WTC11 (cell line): Measurements from ENCODE around the gene ZNF593OS.

Experiments used
- CREB1 ChIP-seq: sonication (generic); formaldehyde crosslinking; IDR thresholded peaks from 2 replicates; pipeline ENCODE4 v1.8.0; 2023; ENCODE audit warnings: mild to moderate bottlenecking, missing genetic modification reagents
- TF ChIP-seq, protein P1 (sequence below): sonication (generic); formaldehyde crosslinking; IDR thresholded peaks from 2 replicates; pipeline ENCODE4 v1.8.1; 2023; ENCODE audit warnings: mild to moderate bottlenecking, missing genetic modification reagents, moderate library complexity

DNA sequence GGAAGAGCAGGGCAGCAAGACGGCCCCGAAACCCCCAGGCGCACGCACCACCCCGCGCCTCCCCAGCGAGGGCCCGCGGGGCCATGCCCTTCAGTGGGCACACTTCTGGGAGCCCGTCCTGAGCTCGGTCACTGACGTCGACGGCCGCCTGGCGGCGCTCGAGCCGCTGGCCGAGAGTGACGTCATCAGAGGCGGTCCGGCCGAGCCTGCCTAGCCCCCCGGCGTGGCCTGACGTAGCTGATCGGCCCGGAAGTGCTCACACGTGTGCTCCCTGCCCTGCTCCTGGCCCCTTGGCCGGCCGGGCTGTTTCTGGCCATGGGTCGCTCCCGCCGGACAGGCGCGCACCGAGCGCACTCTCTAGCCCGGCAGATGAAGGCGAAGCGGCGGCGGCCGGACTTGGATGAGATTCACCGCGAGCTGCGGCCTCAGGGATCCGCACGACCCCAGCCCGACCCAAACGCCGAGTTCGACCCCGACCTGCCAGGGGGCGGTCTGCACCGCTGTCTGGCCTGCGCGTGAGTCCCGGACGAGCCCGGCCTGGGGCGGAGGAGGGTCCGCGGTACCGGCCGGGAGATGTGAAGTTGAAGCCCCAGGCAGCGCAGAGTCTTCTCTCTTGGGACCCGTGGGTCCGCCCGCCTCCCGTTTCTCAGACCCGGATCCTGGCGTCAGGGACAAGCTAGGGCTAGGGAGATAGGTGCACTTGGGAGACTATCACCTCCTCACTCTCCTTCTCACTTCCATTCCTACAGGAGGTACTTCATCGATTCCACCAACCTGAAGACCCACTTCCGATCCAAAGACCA lies 1.8 kb downstream of the ZNF593OS start, which contains the start of gene ZNF593:
- TF ChIP-seq, protein P1, sequence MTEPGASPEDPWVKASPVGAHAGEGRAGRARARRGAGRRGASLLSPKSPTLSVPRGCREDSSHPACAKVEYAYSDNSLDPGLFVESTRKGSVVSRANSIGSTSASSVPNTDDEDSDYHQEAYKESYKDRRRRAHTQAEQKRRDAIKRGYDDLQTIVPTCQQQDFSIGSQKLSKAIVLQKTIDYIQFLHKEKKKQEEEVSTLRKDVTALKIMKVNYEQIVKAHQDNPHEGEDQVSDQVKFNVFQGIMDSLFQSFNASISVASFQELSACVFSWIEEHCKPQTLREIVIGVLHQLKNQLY (CRISPR knock-in tag) = 0 out of 2 replicates have a peak, but pooled peaks have one; percentile 77
- TF ChIP-seq CREB1 (CRISPR knock-in tag) = peak; percentile 75; the same call in 1 of the 2 replicates
